Activated CD8-positive, alpha-beta T cell treated with anti-CD3 and anti-CD28 coated beads for 36 hours (primary cell): Measurements from ENCODE around the gene AJUBA. TPM values are rescaled to one million over a fixed set of nuclear protein-coding genes. Genes with fewer than 3 reads are reported as not detected.

Source experiments
- ATAC-seq: fragments of 200-7000 bp; cut with Tn5 transposase; one replicate; pipeline ENCODE4 v1.10.0; 2021; ENCODE audit warnings: mild to moderate bottlenecking, moderate library complexity
- CTCF ChIA-PET: fragments of 350-600 bp; sonication (Branson Sonifier 250); formaldehyde crosslinking; loops from one replicate; lab custom pipeline; 2021; ENCODE audit warnings: antibody characterized with exemption; lab: Charles Lee
- POLR2A ChIA-PET: fragments of 350-600 bp; sonication (Branson Sonifier 250); formaldehyde crosslinking; loops from one replicate; lab custom pipeline; 2021; ENCODE audit warnings: antibody characterized with exemption; lab: Charles Lee
- DNase-seq: peaks from one replicate; pipeline ENCODE4 v3.0.0-alpha.2; 2020
- H3K27ac Mint-ChIP-seq: one replicate; pipeline ENCODE4 v1.8.0; 2021; ENCODE audit warnings: mild to moderate bottlenecking, mixed read lengths
- H3K27me3 Mint-ChIP-seq: one replicate; pipeline ENCODE4 v1.8.0; 2021; ENCODE audit warnings: mixed read lengths
- H3K36me3 Mint-ChIP-seq: one replicate; pipeline ENCODE4 v1.8.0; 2021; ENCODE audit warnings: low read depth, mixed read lengths
- H3K4me1 Mint-ChIP-seq: one replicate; pipeline ENCODE4 v1.8.0; 2021; ENCODE audit warnings: low read depth, mixed read lengths
- H3K4me3 Mint-ChIP-seq: one replicate; pipeline ENCODE4 v1.8.0; 2021; ENCODE audit warnings: mild to moderate bottlenecking, moderate library complexity, mixed read lengths
- H3K9me3 Mint-ChIP-seq: one replicate; pipeline ENCODE4 v1.8.0; 2021; ENCODE audit warnings: mixed read lengths
- intact Hi-C: fragments of 100-400 bp; cut with micrococcal nuclease; formaldehyde crosslinking; loops from one replicate; pipeline ENCODE4 v1.10.0; 2022
- total RNA-seq, 2 experiments: library from RNA; stranded (reverse); gene quantifications; one replicate each; pipeline ENCODE4 v1.2.3, GENCODE V29; 2021
- TF ChIP-seq, protein P1 (sequence below): fragments of 200-600 bp; IDR thresholded peaks from one replicate; pipeline ENCODE4 v1.8.0; 2022; ENCODE audit warnings: antibody characterized with exemption, mild to moderate bottlenecking

The AJUBA gene
- total RNA-seq, 2 experiments from 2014 or later: 2.3 to 2.6 TPM

DNA sequence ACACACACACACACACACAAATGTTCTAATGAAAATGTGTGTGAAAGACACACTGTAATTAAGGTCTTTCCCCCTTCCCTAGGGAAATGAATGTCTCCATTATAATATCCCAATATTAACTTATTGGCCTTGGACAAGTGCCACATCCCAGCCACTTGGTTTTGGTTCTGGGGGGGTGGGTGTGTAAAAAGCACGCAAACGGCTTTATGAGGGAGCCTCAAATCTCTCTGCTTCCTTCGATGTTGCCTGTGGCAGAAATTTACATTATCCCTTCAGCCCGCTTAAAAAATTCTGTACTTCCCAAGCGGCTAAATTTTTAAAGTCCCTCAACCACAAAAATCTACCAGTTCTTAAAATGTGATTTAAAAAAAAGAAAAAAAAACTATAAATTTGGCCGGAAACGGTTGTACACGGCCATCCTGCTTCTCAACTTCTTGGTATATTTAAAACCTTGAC is 27.2 kb upstream of the AJUBA start:
- intact Hi-C loops: loop anchor here (5.0 kb wide), 1 partner anchor 48 kb away; the partner anchor contains the start of gene CDH24
- H3K36me3 Mint-ChIP-seq: no peaks in the 10 kb centered on the region
- ATAC-seq: no peak
- H3K9me3 Mint-ChIP-seq: no peaks in the 10 kb centered on the region
- no peaks in the 10 kb centered on the region for H3K27me3 Mint-ChIP-seq
- H3K27ac Mint-ChIP-seq: peak overlapping the region; percentile 92
- no peak for DNase-seq
- ChIA-PET POLR2A (interaction anchor here (1.1 to 1.5 kb wide), 2 partner anchors 7 to 14 kb away, joined by 3 to 6 read pairs; no protein-coding TSS in a partner anchor), CTCF (interaction anchor here (1.1 to 4.1 kb wide), 5 partner anchors 7 to 49 kb away, joined by 3 to 65 read pairs (median 46); partner anchors contain the start of gene CDH24)
- H3K4me3 Mint-ChIP-seq: peak overlapping the region; percentile 85
- peaks cover 34% of the 10 kb centered on the region for H3K4me1 Mint-ChIP-seq
- TF ChIP-seq, protein P1, sequence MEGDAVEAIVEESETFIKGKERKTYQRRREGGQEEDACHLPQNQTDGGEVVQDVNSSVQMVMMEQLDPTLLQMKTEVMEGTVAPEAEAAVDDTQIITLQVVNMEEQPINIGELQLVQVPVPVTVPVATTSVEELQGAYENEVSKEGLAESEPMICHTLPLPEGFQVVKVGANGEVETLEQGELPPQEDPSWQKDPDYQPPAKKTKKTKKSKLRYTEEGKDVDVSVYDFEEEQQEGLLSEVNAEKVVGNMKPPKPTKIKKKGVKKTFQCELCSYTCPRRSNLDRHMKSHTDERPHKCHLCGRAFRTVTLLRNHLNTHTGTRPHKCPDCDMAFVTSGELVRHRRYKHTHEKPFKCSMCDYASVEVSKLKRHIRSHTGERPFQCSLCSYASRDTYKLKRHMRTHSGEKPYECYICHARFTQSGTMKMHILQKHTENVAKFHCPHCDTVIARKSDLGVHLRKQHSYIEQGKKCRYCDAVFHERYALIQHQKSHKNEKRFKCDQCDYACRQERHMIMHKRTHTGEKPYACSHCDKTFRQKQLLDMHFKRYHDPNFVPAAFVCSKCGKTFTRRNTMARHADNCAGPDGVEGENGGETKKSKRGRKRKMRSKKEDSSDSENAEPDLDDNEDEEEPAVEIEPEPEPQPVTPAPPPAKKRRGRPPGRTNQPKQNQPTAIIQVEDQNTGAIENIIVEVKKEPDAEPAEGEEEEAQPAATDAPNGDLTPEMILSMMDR: no peak

DNA sequence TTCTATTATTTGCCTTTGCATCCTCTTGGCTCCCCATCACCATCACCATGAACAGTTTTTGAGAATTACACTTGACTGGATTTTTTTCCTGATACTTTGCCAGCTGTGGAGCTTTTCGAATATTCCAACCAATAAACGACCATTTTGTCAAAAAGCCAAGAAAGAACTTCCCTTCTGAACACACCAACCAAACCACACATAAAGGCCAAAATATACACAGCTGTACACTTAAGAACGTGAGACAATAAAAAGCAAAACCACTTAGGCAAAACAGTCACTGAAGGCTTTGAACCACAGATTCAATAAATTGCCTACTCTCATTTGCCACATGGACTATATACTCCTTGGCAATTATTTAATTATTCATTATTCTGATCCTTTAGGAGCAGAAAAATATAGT is 26.5 kb upstream of the AJUBA start:
- Mint-ChIP-seq H3K9me3 (no peaks in the 10 kb centered on the region), H3K36me3 (no peaks in the 10 kb centered on the region), H3K4me1 (peaks cover 34% of the 10 kb centered on the region), H3K4me3 (peak overlapping the region; percentile 85), H3K27me3 (no peaks in the 10 kb centered on the region), H3K27ac (peak overlapping the region; percentile 92)
- ChIA-PET CTCF (interaction anchor here (1.1 to 4.1 kb wide), 6 partner anchors 8 to 50 kb away, joined by 3 to 65 read pairs (median 41); partner anchors contain the start of genes AJUBA and CDH24), POLR2A (interaction anchor here (0.6 to 2.8 kb wide), 6 partner anchors 8 to 424 kb away, joined by 3 to 27 read pairs (median 4); no protein-coding TSS in a partner anchor)
- ATAC-seq (no peak), DNase-seq (no peak)
- TF ChIP-seq, protein P1: no peak
- intact Hi-C loops: loop anchor here (5.0 kb wide), 1 partner anchor 48 kb away; the partner anchor contains the start of gene CDH24

DNA sequence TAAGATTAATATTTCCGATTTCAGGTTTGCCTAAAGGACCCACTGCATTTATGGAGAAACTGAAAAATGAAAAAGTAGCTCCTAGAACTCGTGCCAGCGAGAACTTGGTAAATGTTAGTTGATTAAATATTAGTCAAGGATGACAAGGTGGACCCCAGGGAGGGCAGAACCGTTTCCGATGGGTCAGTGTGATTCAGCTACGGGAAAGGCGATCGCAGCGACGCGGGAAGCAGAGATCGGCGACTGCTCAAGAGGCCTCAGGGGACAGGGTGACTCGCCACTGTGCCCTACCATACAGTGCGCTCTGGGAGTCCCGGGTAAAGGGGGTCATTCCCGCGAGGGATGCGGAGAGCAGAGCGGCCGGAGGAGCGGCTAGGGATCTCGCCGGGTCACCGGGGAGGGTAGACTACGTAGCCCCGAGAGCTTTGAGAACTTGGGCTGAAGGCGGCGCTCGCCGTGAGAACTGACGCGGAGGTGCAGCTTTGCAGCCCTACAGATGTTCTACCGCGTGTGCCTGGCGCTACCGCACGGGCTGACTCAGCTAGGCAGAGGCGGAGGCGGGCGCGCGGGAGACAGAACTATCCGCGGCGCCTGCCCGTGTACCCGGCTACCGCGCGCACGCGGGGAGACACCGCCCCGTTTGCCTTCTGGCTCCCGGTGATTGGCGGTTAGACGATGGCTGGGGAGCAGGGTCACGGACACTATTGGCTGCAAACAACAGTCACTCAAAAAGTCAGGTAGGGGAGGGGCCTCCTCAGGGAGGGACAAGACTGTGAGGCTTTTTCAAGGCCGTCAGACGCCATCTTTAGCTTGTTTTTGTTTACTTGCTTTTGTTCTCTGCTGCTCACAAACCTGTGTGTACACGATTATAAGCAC is 24.4 kb upstream of the AJUBA start:
- POLR2A ChIA-PET: interaction anchor here (0.6 to 2.8 kb wide), 33 partner anchors 10 to 315 kb away, joined by 3 to 32 read pairs (median 4); partner anchors contain the start of genes ACIN1, C14orf119, CDH24 and HAUS4
- no peaks in the 10 kb centered on the region for H3K9me3 Mint-ChIP-seq
- peak overlapping the region; percentile 97 for H3K27ac Mint-ChIP-seq
- intact Hi-C loops: loop anchor here (1.0 to 5.0 kb wide), 2 partner anchors 28 to 51 kb away; partner anchors contain the start of genes CDH24 and PSMB5
- CTCF ChIA-PET: interaction anchor here (0.8 to 4.1 kb wide), 32 partner anchors 9 to 113 kb away, joined by 3 to 65 read pairs (median 8); partner anchors contain the start of genes ACIN1, AJUBA, C14orf119 and CDH24
- ATAC-seq: peak; percentile 96
- peaks cover 34% of the 10 kb centered on the region for H3K4me1 Mint-ChIP-seq
- no peaks in the 10 kb centered on the region for H3K36me3 Mint-ChIP-seq
- peak; percentile 98 for DNase-seq
- peak overlapping the region; percentile 91 for H3K4me3 Mint-ChIP-seq
- no peaks in the 10 kb centered on the region for H3K27me3 Mint-ChIP-seq
- TF ChIP-seq, protein P1: peak; percentile 39

- CTCF ChIA-PET: interaction anchor here (0.8 to 4.1 kb wide), 28 partner anchors 8 to 114 kb away, joined by 3 to 65 read pairs (median 9); partner anchors contain the start of genes ACIN1, AJUBA, C14orf119 and CDH24
- Mint-ChIP-seq H3K4me3 (peak overlapping the region; percentile 91), H3K4me1 (peaks cover 32% of the 10 kb centered on the region), H3K36me3 (no peaks in the 10 kb centered on the region), H3K27me3 (no peaks in the 10 kb centered on the region), H3K9me3 (no peaks in the 10 kb centered on the region), H3K27ac (peak overlapping the region; percentile 97)
- TF ChIP-seq, protein P1: no peak
- intact Hi-C loops: loop anchor here (5.0 kb wide), 1 partner anchor 51 kb away; the partner anchor contains the start of gene CDH24
- ATAC-seq (no peak), DNase-seq (no peak)
- POLR2A ChIA-PET: interaction anchor here (0.8 to 2.8 kb wide), 27 partner anchors 10 to 315 kb away, joined by 3 to 32 read pairs (median 6); partner anchors contain the start of genes ACIN1, C14orf119, CDH24 and HAUS4
These were observed 23.8 kb upstream of the AJUBA start for GRCh38 chr14:23006188-23006534.
